OCI-LY1 (cell line): ENCODE results near the gene MCTP1.
"Not testable (repeated sequence)": the region's sequence is repeated elsewhere in the genome, so short reads cannot be mapped to it uniquely, and the experiment has no call there.

ENCODE experiments used
- EZH2 ChIP-seq: fragments of 200-600 bp; sonication (generic), shearing (Covaris generic); IDR thresholded peaks from 2 replicates; pipeline ENCODE4 v1.8.0; 2017; ENCODE audit warnings: borderline replicate concordance, mixed run types, mild to moderate bottlenecking, antibody characterized with exemption, low read length, moderate library complexity, mixed read lengths
- TF ChIP-seq, protein P1 (sequence below): fragments of 200-600 bp; sonication (generic), shearing (Covaris generic); IDR thresholded peaks from 2 replicates; pipeline ENCODE4 v1.5.1; 2017; ENCODE audit warnings: mild to moderate bottlenecking, antibody characterized with exemption, low read length, moderate library complexity, mixed read lengths

DNA sequence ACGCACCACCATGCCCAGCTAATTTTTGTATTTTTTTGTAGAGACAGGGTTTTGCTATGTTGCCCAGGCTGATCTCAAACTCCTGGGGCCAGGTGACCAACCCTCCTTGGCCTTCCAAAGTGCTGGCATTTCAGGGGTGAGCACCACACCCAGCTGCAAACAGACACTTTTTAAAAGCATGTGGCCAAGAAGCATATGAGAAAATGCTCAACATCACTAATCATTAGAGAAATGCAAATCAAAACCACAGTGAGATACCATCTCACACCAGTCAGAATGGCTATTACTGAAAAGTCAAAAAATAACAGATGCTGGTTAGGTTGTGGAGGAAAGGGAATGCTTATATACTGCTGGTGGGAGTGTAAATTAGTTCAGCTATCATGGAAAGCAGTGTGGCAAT lies 439.2 kb downstream of the MCTP1 start:
- TF ChIP-seq, protein P1, sequence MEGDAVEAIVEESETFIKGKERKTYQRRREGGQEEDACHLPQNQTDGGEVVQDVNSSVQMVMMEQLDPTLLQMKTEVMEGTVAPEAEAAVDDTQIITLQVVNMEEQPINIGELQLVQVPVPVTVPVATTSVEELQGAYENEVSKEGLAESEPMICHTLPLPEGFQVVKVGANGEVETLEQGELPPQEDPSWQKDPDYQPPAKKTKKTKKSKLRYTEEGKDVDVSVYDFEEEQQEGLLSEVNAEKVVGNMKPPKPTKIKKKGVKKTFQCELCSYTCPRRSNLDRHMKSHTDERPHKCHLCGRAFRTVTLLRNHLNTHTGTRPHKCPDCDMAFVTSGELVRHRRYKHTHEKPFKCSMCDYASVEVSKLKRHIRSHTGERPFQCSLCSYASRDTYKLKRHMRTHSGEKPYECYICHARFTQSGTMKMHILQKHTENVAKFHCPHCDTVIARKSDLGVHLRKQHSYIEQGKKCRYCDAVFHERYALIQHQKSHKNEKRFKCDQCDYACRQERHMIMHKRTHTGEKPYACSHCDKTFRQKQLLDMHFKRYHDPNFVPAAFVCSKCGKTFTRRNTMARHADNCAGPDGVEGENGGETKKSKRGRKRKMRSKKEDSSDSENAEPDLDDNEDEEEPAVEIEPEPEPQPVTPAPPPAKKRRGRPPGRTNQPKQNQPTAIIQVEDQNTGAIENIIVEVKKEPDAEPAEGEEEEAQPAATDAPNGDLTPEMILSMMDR, result not testable (repeated sequence)
- TF ChIP-seq EZH2, result not testable (repeated sequence)
